ENCODE results near the gene SH3YL1.
"Not testable (repeated sequence)": the region's sequence is repeated elsewhere in the genome, so short reads cannot be mapped to it uniquely, and the experiment has no call there.

Gene SH3YL1

DNA sequence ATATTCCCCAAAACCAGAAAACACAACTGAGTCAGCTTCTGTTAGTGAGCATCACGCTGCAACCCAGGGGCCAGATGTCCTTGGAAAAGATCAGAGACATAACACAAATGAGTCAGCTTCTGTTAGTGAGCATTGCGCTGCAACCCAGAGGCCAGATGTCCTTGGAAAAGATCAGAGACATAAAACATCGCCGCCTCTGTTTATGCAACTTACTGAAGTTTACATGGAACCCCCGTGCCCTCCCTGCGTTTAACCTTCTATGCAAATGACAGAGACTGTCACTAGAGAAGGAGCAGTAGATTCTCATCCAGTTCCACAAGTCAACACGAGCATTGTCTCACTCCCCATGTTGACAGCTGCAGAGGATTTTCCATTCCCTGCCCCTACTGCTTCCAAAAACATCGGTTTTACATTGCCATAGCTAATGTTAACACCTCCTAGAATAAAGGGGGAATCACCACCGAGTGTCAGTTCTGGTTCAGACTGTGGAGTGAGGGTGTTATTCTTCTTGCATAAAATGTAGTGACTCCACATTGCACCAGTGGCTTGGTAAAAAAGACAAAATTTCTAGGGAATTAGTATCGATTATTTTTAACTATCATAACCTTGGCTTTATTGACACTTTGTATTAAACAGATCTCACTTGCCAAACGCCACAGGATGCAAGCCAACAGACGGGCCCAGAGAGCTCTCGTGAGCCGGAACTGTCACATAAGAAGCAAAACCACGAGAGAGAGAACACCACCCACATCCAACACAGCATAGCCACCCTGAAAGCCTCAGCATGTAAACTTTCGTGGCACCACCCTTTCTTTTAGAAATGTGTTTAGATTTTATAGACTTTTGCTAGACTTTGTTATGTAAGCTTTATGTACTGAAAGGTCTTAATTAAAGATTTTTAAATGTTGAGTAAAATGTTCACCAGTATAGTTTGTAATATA lies 87.7 kb downstream of the SH3YL1 start:
- peak; percentile 57 for DNase-seq

DNA sequence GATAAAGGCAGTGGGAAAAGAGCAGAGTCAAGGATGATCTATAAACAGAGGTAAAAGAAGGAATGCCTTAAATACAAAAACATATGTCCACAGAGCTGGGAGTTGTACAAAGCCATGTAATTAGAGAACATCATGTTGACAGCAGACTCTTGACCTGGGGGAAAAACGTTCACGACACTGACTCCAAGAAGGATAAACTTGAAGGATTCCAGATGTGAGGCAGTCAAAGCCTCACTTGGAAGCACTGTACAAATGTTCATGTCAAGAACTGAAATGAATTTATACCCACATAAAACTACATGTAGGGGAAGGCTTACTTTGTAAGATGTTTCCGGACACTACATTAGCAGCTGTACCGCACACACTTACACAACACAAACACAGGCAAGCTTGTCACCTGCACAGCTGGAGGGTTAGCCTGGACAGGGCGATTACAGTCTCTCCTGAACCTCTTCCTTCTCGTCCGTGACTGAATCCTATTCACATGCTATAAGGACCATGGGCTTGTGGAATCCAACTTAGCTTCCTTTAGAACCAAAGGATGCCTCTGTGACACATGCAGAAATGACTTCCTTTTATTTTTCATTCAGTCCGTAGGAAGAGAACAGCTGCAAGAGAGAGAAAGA lies 88.6 kb downstream of the SH3YL1 start:
- no peak for DNase-seq

DNA sequence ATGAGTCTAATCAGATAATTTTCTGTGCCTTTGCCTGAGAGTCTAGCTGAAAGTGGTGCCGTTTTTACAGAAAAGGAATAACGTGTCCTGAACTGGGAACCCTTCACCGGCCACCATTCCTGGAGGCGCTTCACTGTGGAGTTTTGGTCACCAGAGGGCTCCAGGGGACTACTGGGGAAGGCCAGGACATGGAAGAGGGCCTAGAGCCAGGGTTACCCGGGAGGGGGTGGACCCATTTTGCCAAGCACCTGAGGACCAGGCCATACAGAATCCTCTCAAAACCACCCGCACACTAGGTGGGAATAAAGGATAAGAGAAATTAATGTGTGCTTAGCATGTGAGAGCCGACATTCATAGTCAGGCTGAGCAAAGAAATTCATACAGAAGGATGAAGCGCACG lies 91.7 kb downstream of the SH3YL1 start:
- not testable (repeated sequence) for DNase-seq

DNA sequence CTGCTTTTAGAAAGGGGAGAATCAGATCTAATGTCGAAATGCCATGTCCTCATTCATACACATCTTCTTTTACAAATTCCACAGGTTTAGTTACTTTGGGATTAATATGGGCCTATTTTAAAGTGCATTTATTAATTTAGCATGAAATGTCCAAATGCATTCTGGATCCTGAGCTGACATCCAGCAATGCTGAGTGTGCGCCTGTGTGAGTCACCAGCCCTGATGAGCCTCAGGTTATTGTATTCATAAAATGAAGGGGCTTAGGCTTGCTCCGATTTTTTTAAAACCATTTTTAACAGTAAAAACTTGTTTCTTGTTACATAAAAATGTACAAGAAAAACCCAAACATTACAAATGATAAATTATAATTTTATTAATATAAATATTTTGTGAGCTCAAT lies 94.1 kb downstream of the SH3YL1 start:
- DNase-seq: no peak
